RWPE1 (cell line): Measurements from ENCODE around the gene SH3PXD2A.

Experiments used
- CTCF ChIA-PET: fragments of 350-600 bp; sonication (Branson Sonifier 250); formaldehyde crosslinking; extraction: SDS; loops from one replicate; lab custom pipeline; 2021; lab: Yijun Ruan, JAX
- POLR2A ChIA-PET: fragments of 400-600 bp; formaldehyde crosslinking; extraction: SDS; loops from one replicate; lab custom pipeline; 2020; ENCODE audit warnings: antibody characterized with exemption; ENCODE audit not compliant: low non-redundant PET; lab: Yijun Ruan, JAX
- DNase-seq: peaks from one replicate; pipeline ENCODE4 v3.0.0; 2012; ENCODE audit warnings: low spot score
- H3K27ac ChIP-seq: fragments of 450-650 bp; 2 replicates; pipeline ENCODE4 v1.5.1; 2017
- CTCF ChIP-seq: fragments of 450-650 bp; conservative IDR thresholded peaks from 2 replicates; pipeline ENCODE4 v1.5.1; 2017; ENCODE audit warnings: low read depth, mild to moderate bottlenecking

The SH3PXD2A gene

GRCh38 chr10:103597003-103597402 lies 258.4 kb downstream of the SH3PXD2A start:
- peak overlapping the region; percentile 6; the same call in 1 of the 2 replicates for H3K27ac ChIP-seq
- ChIA-PET CTCF (interaction anchor here (1.1 to 1.4 kb wide), 2 partner anchors 9 to 90 kb away, joined by 3 to 4 read pairs; no protein-coding TSS in a partner anchor), POLR2A (interaction anchor here (0.5 kb wide), 1 partner anchor 37 kb away, joined by 11 read pairs; no protein-coding TSS in a partner anchor)
- DNase-seq, result no peak
- no peak for TF ChIP-seq CTCF

- ChIA-PET POLR2A (interaction anchor here (0.5 kb wide), 1 partner anchor 38 kb away, joined by 11 read pairs; no protein-coding TSS in a partner anchor), CTCF (interaction anchor here (1.4 kb wide), 1 partner anchor 90 kb away, joined by 3 read pairs; no protein-coding TSS in a partner anchor)
- no peak for DNase-seq
- TF ChIP-seq CTCF, result no peak
- H3K27ac ChIP-seq, result no peak overlapping the region
Measured at GRCh38 chr10:103595933-103596726, 259.2 kb downstream of the SH3PXD2A start.

GRCh38 chr10:103593022-103593570 lies 262.3 kb downstream of the SH3PXD2A start:
- no peak for DNase-seq
- ChIA-PET POLR2A (no interaction called here), CTCF (interaction anchor here (0.6 to 1.6 kb wide), 4 partner anchors 13 to 190 kb away, joined by 3 to 8 read pairs (median 4); no protein-coding TSS in a partner anchor)
- H3K27ac ChIP-seq, result peak overlapping the region; percentile 25
- peak; percentile 29; the same call in 1 of the 2 replicates for TF ChIP-seq CTCF

- ChIA-PET POLR2A (no interaction called here), CTCF (interaction anchor here (0.6 to 1.6 kb wide), 6 partner anchors 14 to 251 kb away, joined by 3 to 8 read pairs (median 3); no protein-coding TSS in a partner anchor)
- TF ChIP-seq CTCF, result peak; percentile 68
- DNase-seq, result peak; percentile 79
- peak overlapping the region; percentile 20; the same call in 1 of the 2 replicates for H3K27ac ChIP-seq
Measured at GRCh38 chr10:103592186-103593021, 263.0 kb downstream of the SH3PXD2A start.

GRCh38 chr10:103590744-103591291 lies 264.6 kb downstream of the SH3PXD2A start:
- no peak for DNase-seq
- H3K27ac ChIP-seq, result peak overlapping the region; percentile 25; the same call in 1 of the 2 replicates
- ChIA-PET CTCF (interaction anchor here (0.8 kb wide), 1 partner anchor 15 kb away, joined by 3 read pairs; no protein-coding TSS in a partner anchor), POLR2A (no interaction called here)
- TF ChIP-seq CTCF, result no peak
